Stimulated activated memory B cell treated with anti-CD40 and anti-IgM and Interleukin-4, amounts not matched to agents 10 μg/mL and 1 μg/mL and 100 μg/mL, for 72 hours (primary cell): ENCODE data around the gene STK31.
"Not testable (repeated sequence)": the region's sequence is repeated elsewhere in the genome, so short reads cannot be mapped to it uniquely, and the experiment has no call there.

Source experiments
- ATAC-seq: fragments of 150-1000 bp; cut with Tn5 transposase; 2 replicates; pipeline ENCODE4 v1.10.0; 2021
- H3K27ac Mint-ChIP-seq: one replicate; pipeline ENCODE4 v1.8.0; 2022; ENCODE audit warnings: mild to moderate bottlenecking, mixed read lengths
- H3K27me3 Mint-ChIP-seq: one replicate; pipeline ENCODE4 v1.8.0; 2022; ENCODE audit warnings: mixed read lengths
- H3K36me3 Mint-ChIP-seq: one replicate; pipeline ENCODE4 v1.8.0; 2022; ENCODE audit warnings: mixed read lengths
- H3K4me1 Mint-ChIP-seq: one replicate; pipeline ENCODE4 v1.8.0; 2022; ENCODE audit warnings: mixed read lengths
- H3K4me3 Mint-ChIP-seq: one replicate; pipeline ENCODE4 v1.8.0; 2022; ENCODE audit warnings: mild to moderate bottlenecking, moderate library complexity, mixed read lengths
- H3K9me3 Mint-ChIP-seq: one replicate; pipeline ENCODE4 v1.8.0; 2022; ENCODE audit warnings: mixed read lengths

Gene STK31

DNA sequence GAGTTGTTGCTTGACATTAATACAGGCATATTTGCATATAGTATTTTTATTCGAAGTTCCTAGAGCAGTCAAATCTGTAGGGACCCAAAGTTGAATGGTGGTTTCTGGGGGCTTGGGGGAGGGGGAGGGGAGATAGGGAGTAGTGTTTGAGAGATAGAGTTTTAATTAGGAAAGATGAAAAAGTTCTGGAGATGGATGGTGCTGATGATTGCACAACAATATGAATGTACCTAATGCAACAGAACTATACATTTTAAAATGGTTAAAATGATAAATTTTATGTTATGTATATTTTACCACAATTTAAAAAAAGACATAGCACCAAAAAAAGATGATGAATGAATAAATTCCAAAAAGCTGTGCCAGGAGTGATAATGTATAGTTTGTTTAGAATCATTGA, 41.8 kb downstream of the STK31 start:
- Mint-ChIP-seq H3K36me3 (peaks cover 49% of the 10 kb centered on the region), H3K27me3 (no peaks in the 10 kb centered on the region), H3K27ac (no peak overlapping the region), H3K4me3 (no peak overlapping the region), H3K4me1 (no peaks in the 10 kb centered on the region), H3K9me3 (peaks cover 8% of the 10 kb centered on the region)
- no peak for ATAC-seq

DNA sequence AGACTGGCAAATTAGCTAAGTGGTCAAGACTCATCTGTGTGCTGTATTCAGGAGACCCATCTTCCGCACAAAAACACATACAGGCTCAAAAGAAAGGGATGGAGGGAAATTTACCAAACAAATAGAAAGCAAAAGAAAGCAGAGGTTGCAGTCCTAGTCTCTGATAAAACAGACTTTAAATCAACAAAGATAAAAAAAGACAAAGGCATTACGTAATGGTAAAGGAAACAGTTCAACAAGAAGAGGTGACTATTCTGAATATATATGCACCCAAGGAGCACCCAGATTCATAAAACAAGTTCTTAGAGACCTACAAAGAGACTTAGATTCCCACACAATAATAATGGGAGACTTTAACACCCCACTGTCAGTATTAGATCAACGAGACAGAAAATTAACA, 48.8 kb downstream of the STK31 start:
- H3K4me1 Mint-ChIP-seq, H3K4me3 Mint-ChIP-seq, ATAC-seq, H3K27ac Mint-ChIP-seq, H3K27me3 Mint-ChIP-seq, H3K9me3 Mint-ChIP-seq: not testable (repeated sequence)
- H3K36me3 Mint-ChIP-seq, result peaks cover 34% of the 10 kb centered on the region

DNA sequence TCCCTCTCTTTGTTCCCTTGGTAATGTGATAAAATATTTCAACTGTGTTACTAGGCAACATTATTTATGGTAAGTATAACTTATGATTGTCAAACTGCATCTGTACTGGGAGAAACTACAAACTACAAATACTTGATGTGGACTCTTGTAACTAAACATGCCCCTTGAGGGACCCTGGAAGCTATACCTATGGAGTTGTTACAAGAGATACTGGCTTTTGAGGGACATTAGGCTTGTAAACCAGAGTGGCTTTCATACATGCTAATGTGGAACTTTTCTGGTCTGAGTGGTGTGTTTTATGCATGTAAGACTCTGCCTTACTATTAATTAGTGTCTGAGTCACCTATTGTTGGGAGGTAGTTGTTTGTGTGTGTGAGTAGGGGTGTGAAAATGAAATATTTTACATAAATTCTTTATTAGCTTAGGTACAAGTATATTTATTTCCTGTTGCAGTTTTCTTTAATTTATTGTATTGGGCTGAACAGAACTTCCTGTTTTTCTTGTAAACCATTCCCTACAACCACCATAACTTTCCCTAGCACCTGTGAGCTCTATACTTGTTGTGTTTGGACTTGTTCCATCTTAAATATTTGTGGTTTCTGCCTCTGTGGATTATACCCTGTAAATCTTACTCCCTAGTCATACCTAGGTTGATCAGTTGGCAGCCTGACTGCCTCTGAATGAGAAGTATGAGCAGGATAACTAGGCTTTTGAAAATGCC, 49.8 kb downstream of the STK31 start:
- no peak for ATAC-seq
- Mint-ChIP-seq H3K27ac (no peak overlapping the region), H3K36me3 (peaks cover 26% of the 10 kb centered on the region), H3K27me3 (no peaks in the 10 kb centered on the region), H3K9me3 (no peaks in the 10 kb centered on the region), H3K4me3 (no peak overlapping the region), H3K4me1 (peaks cover 7% of the 10 kb centered on the region)

DNA sequence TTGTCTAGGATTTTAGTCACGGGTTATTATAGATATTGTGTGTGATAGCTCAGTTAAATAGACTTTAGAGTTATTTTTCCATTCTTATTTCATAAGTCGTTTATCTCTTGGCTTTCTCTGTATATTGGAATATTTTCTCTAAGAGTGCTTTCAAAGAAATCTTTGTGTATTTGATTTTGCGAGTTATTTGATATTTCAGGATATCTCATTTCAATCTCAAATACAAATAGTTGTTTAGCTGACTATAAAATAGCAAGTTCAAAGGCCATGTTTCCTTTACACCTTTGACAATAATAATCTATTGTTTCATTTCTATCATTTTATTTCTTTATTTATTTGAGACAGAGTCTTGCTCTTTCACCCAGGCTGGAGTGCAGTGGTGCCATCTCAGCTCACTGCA, 55.9 kb downstream of the STK31 start:
- no peak overlapping the region for H3K27ac Mint-ChIP-seq

DNA sequence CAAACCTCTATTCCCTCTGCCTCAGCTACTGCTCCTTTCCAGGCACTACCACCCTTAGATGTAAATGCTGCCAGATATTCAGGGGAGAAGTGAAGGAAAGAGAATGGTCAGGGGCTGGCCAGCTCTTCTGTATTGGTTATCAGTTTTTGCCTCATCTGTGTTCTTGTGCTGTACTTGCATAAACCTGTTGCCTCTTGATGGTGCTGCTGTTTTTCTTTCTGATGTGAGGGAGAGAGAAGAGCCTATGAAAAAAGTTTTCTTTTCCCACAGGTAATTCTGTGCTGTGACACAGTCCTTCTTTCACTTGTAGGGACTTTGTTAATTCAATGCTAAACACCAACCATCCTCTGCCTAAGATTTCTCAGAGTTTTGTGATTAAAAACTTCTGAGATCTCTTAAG, 57.5 kb downstream of the STK31 start:
- Mint-ChIP-seq H3K9me3 (no peaks in the 10 kb centered on the region), H3K36me3 (no peaks in the 10 kb centered on the region), H3K4me3 (no peak overlapping the region), H3K4me1 (no peaks in the 10 kb centered on the region), H3K27me3 (no peaks in the 10 kb centered on the region), H3K27ac (no peak overlapping the region)
- no peak for ATAC-seq

More for the DNA sequence above, 55.9 kb downstream of the STK31 start:
- no peak for ATAC-seq
- no peaks in the 10 kb centered on the region for H3K36me3 Mint-ChIP-seq
- H3K4me3 Mint-ChIP-seq, result no peak overlapping the region
- no peaks in the 10 kb centered on the region for H3K4me1 Mint-ChIP-seq
- no peaks in the 10 kb centered on the region for H3K27me3 Mint-ChIP-seq
- no peaks in the 10 kb centered on the region for H3K9me3 Mint-ChIP-seq

DNA sequence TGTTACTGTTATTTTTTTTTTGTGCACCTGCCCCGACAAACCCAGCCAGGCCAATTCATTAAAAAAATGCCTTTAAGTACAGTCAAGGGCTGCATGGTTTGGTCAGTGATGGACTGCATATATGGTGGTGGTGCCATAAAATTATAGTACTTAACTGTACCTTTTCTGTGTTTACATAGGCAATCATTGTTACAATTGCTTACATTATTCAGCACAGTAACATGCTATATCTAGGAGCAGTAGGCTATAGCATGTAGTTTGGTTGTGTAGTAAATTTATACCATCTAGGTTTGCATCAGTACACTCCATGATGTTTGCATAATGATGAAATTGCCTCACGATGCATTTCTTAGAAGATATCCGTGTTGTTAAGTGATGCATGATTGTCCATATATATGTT, 58.0 kb downstream of the STK31 start:
- no peak overlapping the region for H3K27ac Mint-ChIP-seq
- H3K36me3 Mint-ChIP-seq, result no peaks in the 10 kb centered on the region
- no peaks in the 10 kb centered on the region for H3K4me1 Mint-ChIP-seq

DNA sequence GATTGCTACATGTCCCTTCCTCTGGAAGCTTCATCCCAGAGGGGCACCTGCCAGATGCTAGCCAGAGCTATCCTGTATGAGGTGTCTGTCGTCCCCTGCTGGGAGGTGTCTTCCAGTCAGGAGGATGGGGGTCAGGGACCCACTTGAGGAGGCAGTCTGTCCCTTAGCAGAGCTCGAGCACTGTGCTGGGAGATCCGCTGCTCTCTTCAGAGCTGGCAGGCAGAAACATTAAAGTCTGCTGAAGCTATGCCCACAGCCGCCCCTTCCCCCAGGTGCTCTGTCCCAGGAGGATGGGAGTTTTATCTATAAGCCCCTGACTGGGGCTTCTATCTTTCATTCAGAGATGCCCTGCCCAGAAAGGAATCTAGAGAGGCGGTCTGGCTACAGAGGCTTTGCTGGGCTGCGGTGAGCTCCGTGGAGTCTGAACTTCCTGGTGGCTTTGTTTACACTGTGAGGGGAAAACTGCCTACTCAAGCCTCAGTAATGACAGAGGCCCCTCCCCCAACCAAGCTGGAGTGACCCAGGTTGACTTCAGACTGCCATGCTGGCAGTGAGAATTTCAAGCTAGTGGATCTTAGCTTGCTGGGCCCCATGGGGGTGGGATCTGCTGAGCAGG, 69.3 kb downstream of the STK31 start:
- ATAC-seq, H3K27ac Mint-ChIP-seq, H3K4me3 Mint-ChIP-seq, H3K9me3 Mint-ChIP-seq, H3K27me3 Mint-ChIP-seq, H3K36me3 Mint-ChIP-seq, H3K4me1 Mint-ChIP-seq: not testable (repeated sequence)

More for the DNA sequence above, 58.0 kb downstream of the STK31 start:
- Mint-ChIP-seq H3K9me3 (no peaks in the 10 kb centered on the region), H3K27me3 (no peaks in the 10 kb centered on the region), H3K4me3 (no peak overlapping the region)
- no peak for ATAC-seq

DNA sequence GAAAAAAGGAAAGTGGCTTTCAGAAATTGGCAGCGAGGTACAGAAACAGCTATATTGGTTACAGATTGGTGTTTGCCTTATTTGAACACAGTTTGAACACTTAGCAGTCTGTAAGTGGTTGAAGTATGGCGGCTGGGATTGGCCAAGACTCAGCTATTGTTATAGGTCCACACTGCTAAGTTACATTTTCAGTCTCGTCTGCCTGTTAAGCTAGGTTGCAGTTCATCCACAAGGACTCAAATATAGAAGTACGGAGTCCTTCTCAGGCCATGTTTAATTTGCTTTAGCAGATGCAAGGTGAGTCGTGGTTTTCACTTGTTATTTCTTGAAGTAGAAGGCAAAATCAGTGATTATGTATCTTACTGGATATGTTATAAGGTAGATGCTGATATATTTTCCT, 73.1 kb downstream of the STK31 start:
- no peaks in the 10 kb centered on the region for H3K36me3 Mint-ChIP-seq
- H3K9me3 Mint-ChIP-seq, result no peaks in the 10 kb centered on the region
- H3K4me3 Mint-ChIP-seq, result no peak overlapping the region
- ATAC-seq, result no peak
- no peaks in the 10 kb centered on the region for H3K4me1 Mint-ChIP-seq
- H3K27ac Mint-ChIP-seq, result no peak overlapping the region
- no peaks in the 10 kb centered on the region for H3K27me3 Mint-ChIP-seq

DNA sequence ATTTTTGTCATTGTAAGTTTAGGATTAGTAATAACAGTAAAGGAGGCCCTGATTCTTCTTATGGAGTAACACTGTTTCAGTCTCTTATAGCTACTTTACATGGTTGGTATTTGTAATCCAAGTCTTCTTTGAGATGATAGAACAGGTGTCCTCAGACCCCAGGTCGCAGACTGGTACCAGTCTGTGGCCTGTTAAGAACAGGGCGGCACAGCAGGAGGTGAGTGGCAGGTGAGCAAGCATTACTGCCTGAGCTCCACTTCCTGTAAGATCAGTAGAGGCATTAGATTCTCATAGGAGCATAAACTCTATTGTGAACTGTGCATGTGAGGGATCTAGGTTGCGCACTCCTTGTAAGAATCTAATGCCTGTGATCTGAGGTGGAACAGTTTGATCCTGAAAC, 77.3 kb downstream of the STK31 start:
- H3K4me3 Mint-ChIP-seq, result no peak overlapping the region
- H3K9me3 Mint-ChIP-seq, result no peaks in the 10 kb centered on the region
- H3K4me1 Mint-ChIP-seq, result no peaks in the 10 kb centered on the region
- ATAC-seq, result no peak
- no peaks in the 10 kb centered on the region for H3K27me3 Mint-ChIP-seq
- H3K36me3 Mint-ChIP-seq, result peaks cover 6% of the 10 kb centered on the region
- H3K27ac Mint-ChIP-seq, result no peak overlapping the region

DNA sequence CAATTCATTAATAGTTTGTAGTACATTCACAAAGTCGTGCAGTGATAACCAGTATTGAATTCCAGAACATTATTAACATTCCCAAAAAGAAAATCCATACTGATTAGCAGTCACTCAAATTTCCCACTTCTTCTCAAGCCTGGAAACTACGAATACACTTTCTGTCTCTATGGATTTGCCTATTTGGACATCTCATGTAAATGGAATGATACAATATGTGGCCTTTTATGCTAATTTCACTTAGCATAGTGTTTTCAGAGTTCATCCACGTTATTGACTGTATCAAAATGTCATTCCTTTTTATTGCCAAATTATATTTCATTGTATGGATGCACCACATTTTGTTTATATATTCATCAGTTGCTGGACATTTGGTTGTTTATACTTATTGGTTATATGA, 78.8 kb downstream of the STK31 start:
- Mint-ChIP-seq H3K4me3 (no peak overlapping the region), H3K9me3 (peaks cover 2% of the 10 kb centered on the region)

DNA sequence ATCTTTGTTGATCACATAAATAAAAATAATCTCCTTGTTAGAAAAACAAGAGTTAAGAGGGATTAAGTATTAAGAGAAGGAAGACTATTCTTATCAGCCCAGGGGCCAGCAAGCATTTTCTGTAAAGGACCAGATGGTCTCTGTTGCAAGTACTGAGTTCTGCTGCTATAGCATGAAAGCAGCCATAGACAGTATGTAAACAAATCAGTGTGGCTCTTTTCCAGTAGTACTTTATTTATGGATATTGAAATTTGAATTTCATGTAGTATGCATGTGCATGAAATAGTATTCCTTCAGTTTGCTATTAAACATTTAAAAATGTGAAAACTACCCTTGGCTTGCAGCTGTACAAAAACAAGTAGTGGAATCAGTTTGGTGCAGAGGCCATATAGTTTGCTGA, 81.7 kb downstream of the STK31 start:
- Mint-ChIP-seq H3K36me3 (peaks cover 13% of the 10 kb centered on the region), H3K27me3 (peaks cover 4% of the 10 kb centered on the region), H3K4me1 (no peaks in the 10 kb centered on the region), H3K4me3 (no peak overlapping the region), H3K9me3 (peaks cover 13% of the 10 kb centered on the region), H3K27ac (no peak overlapping the region)
- no peak for ATAC-seq

More for the DNA sequence above, 78.8 kb downstream of the STK31 start:
- ATAC-seq, result no peak
- Mint-ChIP-seq H3K27ac (no peak overlapping the region), H3K4me1 (no peaks in the 10 kb centered on the region), H3K36me3 (peaks cover 6% of the 10 kb centered on the region), H3K27me3 (no peaks in the 10 kb centered on the region)

DNA sequence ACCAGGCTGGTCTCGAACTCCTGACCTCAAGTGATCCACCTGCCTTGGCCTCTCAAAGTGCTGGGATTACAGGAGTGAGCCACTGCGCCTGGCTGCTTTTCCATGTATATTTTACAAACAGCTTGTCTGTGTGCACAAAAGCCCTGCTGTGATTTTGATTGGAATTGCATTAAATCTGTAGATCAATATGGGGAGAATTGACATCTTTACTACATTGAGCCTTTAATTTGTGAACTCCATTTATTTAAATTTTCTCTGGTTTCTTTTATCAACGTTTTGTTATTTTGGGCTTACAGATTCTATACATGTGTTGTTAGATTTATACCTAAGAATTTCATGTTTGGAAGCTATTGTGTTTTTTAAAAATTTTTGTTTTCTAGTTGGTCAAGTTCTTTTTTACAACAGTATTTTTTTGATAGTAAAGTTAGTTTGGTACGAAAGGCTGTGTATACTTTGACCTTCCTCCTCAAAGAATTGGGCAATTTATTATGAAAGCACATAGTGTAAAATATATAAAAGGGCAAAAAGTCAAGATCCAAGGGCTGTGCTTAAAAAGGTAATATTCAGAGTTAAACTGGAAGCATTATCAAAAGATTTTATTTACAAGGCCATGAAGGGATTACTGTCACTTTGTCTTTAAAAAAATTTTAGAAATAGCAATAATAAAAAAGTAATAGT, 92.8 kb downstream of the STK31 start:
- Mint-ChIP-seq H3K27me3 (no peaks in the 10 kb centered on the region), H3K27ac (no peak overlapping the region), H3K4me1 (no peaks in the 10 kb centered on the region), H3K9me3 (no peaks in the 10 kb centered on the region), H3K36me3 (no peaks in the 10 kb centered on the region), H3K4me3 (no peak overlapping the region)
- ATAC-seq, result no peak

DNA sequence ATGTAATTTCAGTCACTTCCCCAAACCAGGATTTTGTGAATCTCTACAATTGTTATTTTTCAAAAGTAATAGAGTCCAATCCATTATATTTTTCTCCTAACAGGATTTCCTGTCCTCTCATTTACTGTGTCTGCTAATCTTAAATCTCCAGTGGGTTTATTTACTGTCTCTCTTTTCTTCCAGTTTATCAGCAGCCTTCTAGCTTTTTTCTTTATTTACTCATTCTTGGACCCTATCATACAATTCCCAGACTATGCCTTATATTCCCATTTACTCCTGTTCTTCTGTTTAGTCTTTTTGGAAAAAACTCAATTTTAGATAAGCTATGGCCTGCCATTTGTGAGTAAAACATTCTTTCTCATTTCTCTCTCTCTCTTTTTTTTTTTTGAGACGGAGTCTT, 94.7 kb downstream of the STK31 start:
- Mint-ChIP-seq H3K27me3 (no peaks in the 10 kb centered on the region), H3K36me3 (no peaks in the 10 kb centered on the region), H3K27ac (no peak overlapping the region), H3K4me1 (no peaks in the 10 kb centered on the region), H3K9me3 (peaks cover 5% of the 10 kb centered on the region), H3K4me3 (no peak overlapping the region)
- no peak for ATAC-seq

DNA sequence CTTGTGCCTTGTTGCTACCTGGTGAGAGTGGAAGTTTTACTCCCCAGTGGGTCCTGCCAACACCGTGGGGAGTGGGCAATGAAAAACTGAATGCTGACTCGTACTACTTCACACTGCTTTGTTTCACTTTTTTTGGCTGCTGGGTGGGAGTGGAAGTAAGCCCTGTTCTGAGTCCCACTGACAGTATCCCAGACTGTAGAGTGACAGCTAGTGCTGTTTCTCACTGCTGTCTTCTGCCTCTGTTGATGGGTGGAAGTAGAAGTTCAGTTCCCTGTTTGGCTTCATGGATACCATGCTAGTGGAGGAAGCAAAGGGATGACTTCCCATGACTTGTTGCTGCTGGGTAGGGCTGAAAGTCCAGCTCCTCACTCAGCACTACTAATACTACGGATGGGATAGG, 98.4 kb downstream of the STK31 start:
- H3K9me3 Mint-ChIP-seq, result peaks cover 15% of the 10 kb centered on the region
- no peaks in the 10 kb centered on the region for H3K36me3 Mint-ChIP-seq
- no peaks in the 10 kb centered on the region for H3K4me1 Mint-ChIP-seq
- no peak for ATAC-seq
- H3K27ac Mint-ChIP-seq, result no peak overlapping the region
- no peak overlapping the region for H3K4me3 Mint-ChIP-seq
- H3K27me3 Mint-ChIP-seq, result no peaks in the 10 kb centered on the region

DNA sequence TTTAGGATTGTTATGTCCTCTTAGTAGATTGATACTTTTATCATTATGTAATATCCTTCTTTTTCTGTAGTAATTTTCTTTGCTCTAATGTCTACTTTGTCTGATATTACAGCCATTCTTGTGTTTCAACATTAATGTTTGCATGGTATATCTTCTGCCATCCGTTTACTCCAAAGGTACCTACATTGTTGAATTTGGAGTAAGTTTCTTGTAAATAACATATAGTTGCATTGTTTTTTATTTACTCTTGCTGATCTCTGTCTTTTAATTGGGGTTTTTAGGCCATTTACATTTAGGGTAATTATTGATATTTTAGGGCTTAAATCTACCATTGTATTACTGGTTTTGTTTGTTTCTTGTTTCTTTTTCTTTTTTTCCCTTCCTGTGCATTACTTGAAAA, 100.1 kb downstream of the STK31 start:
- Mint-ChIP-seq H3K27me3 (no peaks in the 10 kb centered on the region), H3K27ac (no peak overlapping the region), H3K36me3 (no peaks in the 10 kb centered on the region), H3K9me3 (peaks cover 15% of the 10 kb centered on the region), H3K4me3 (no peak overlapping the region), H3K4me1 (no peaks in the 10 kb centered on the region)
- no peak for ATAC-seq

DNA sequence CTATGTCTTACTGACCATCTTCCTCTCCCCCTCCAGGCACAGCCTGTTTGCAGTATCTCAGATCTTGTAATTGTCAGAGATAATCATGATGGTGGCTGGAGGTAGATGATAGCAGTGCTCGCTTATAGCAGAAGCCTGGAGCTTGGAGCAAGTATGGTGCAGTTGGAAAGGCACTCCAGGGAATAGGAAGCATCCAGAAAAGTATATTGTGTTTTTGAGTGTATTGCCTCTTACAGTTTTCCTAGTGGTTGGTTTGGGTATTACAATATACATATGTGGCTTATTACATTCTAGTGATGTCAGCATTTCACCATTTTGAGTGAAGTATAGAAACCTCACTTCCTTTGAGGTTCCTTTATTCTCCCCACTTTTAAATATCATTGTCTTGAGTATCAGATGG, 101.5 kb downstream of the STK31 start:
- no peaks in the 10 kb centered on the region for H3K27me3 Mint-ChIP-seq
- H3K36me3 Mint-ChIP-seq, result no peaks in the 10 kb centered on the region
- no peaks in the 10 kb centered on the region for H3K4me1 Mint-ChIP-seq
- H3K4me3 Mint-ChIP-seq, result no peak overlapping the region
- no peak overlapping the region for H3K27ac Mint-ChIP-seq
- ATAC-seq, result no peak
- peaks cover 15% of the 10 kb centered on the region for H3K9me3 Mint-ChIP-seq
